HG03039 (cell line): ENCODE results near the gene SLC7A14.

ENCODE experiments used
- ATAC-seq: cut with Tn5 transposase; IDR thresholded peaks from one replicate; pipeline ENCODE4 v1.9.1; 2021; ENCODE audit warnings: mild to moderate bottlenecking, moderate library complexity; ENCODE audit not compliant: unreplicated experiment

The SLC7A14 gene

DNA sequence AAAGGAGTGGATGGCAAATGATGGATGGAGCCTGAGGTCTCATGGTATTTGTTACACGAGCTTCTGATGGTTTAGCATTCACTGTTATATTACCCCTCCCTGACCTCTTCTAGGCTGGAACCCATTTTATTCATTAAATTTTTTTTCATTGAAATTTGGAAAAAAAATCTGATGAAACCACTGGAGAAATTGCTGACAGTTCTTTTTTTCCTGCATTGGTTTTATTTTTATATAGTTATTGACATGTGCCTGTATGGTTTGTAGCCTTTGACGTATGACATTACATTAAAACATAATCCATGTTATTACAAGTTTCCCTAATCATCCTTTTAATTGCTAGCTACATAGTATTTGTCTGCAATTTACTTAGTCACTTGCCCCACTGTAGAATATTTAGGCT lies 85.4 kb downstream of the SLC7A14 start:
- ATAC-seq, result no peak

- ATAC-seq, result no peak
Measured at GRCh38 chr3:170499562-170500156, 86.2 kb downstream of the SLC7A14 start.

DNA sequence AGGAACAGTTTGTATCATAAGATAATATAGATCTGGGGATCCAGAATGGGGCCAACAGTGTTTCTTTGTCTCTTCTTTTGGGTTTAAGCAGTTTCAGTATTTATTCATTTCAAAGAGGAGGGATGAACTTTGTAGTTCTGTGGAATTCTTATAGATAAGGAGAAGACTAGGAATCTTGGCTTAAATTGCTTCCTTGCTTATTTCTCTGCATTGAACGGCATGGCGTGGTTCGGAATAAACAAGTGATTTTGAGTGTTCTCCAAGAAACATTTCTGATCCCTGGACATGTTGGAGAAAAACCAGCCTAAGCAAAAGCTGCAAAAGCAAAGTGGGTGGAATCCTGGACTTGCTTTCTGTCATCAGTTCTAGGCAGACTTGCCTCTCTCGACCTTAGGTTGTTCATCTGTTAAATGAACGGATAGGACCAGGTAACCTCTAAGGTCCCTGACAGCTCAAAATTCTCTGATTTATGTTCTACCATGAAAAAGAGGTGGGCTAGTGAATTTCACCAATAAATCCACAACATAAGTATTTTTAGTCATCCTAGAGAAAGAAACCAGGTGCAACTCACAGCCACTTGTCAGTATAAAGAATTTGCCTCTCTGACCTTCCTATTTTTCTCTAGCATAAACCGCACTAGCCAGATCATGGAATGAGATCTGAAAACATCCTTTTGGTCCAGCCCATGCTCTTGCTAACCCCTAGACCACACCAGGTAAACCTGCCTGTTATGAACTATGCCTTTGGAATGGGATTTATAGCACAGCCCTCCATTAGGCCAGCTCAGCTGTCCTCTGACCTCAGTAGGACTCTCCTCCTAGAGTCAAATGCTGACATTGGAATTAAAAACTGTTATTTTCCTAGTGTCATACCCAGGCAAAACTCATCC lies 88.4 kb downstream of the SLC7A14 start:
- ATAC-seq, result no peak

DNA sequence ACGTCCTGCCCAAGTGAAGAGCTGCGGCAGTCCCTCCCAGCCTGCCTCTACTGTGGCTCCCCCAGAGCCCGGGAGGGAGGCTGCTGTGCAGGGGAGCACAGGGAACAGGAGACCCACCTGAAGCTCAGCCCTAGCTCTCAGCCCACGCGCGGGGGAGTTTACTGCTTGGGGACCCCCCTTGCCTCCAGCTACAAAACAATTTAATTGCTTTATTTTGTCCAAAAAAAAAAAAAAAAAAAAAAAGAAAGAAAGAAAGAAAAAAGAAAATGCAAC lies 89.1 kb downstream of the SLC7A14 start:
- ATAC-seq, result no peak

DNA sequence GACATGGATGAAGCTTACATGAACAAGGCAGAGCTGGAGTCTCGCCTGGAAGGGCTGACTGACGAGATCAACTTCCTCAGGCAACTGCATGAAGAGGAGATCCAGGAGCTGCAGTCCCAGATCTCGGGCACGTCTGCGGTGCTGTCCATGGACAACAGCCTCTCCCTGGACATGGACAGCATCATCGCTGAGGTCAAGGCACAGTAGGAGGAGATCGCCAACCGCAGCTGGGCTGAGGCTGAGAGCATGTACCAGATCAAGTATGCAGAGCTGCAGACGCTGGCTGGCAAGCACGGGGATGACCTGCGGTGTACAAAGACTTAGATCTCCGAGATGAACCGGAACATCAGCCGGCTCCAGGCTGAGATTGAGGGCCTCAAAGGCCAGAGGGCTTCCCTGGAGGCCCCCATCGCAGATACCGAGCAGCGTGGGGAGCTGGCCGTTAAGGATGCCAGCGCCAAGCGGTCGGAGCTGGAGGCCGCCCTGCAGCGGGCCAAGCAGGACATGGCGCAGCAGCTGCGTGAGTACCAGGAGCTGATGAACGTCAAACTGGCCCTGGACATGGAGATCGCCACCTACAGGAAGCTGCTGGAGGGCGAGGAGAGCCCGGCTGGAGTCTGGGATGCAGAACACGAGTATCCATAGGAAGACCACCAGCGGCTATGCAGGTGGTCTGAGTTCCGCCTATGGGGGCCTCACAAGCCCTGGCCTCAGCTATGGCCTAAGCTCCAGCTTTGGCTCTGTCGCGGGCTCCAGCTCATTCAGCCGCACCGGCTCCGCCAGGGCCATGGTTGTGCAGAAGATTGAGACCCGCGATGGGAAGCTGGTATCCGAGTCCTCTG lies 89.6 kb downstream of the SLC7A14 start:
- no peak for ATAC-seq

DNA sequence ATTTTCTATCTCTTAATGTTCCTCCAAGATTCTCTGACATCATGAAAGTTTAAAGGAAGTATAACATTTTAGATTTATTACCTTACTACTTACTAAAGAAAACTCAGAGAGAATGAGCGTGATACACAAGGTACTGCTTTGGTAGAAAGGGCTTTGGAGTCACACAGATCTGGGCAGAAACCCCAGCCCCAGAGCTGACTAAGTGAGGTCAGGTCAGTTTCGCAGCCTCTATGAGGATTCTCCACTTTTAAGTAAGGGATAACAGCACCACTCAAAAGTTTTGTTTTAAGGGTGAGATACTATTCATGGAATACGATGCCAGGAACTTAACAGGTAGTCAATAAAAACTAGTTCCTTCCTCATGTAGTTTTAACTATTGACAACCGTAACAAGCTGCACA lies 91.1 kb downstream of the SLC7A14 start:
- ATAC-seq, result no peak

GRCh38 chr3:170493712-170494182 lies 92.1 kb downstream of the SLC7A14 start:
- ATAC-seq, result no peak

- ATAC-seq, result no peak
Measured at GRCh38 chr3:170491901-170492300, 94.0 kb downstream of the SLC7A14 start.

DNA sequence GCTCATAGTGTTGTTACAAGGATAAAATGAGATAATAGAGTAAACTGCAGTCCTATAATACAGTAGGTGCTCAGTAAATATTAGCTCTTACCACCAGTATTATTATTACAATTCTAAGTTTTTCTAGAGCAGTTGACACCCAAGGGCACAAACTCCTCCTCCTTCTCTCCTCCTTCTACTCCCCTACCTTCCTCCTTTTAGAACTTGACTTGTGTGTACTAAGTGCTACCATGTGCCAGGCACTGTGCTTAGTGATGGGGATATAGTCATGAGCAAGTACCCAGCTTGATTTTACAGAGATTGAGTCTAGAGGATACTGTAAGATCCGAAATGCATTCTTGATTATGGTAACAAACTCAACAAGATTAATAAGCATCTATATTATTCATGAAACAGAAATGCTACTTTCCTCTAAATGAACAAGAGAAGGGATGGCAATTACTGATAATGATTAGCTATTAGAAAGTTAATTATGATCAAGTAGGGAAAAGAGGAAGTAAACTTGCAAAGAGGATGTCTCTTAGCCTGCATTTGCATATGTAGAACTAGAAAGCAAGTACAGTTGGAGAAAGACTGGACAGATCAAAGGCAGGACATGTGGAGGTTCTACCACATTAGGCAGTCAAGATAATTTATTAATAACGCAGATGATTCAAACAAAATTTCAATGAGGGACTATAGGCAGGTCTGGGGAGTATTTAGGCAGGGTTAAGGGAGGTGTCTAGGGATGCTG lies 94.9 kb downstream of the SLC7A14 start:
- ATAC-seq, result no peak

DNA sequence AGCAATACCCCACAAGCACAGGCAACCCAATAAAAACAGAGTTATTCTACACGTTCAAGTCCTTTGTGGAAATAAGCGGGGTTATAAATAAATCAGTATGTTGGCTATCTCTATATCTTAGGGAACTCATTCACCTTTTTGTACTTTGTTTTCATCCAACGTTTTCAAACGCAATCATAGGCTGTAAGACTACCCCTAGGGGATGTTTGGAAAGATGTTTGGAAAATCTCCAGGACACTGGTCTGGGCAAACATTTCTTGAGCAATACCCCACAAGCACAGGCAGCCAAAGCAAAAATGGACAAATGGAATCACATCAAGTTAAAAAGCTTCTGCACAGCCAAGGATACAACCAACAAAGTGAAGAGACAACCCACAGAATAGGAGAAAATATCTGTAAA lies 97.1 kb downstream of the SLC7A14 start:
- no peak for ATAC-seq

GRCh38 chr3:170487031-170487430 lies 98.8 kb downstream of the SLC7A14 start:
- no peak for ATAC-seq

DNA sequence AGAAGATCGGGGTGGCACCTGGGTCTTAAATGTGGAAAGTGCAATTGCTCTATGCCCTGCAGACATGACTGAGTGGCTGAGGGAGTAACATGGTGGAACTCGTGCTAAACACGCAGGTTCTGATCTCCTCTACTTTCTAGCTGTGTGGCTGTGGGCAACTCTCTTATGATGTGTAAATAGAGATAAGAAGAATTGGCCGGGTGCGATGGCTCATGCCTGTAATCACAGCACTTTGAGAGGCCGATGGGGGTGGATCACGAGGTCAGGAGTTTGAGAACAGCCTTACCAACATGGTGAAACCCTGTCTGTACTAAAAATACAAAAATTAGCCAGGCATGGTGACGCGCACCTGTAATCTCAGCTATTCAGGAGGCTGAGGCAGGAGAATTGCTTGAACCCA lies 99.5 kb downstream of the SLC7A14 start:
- ATAC-seq, result no peak

DNA sequence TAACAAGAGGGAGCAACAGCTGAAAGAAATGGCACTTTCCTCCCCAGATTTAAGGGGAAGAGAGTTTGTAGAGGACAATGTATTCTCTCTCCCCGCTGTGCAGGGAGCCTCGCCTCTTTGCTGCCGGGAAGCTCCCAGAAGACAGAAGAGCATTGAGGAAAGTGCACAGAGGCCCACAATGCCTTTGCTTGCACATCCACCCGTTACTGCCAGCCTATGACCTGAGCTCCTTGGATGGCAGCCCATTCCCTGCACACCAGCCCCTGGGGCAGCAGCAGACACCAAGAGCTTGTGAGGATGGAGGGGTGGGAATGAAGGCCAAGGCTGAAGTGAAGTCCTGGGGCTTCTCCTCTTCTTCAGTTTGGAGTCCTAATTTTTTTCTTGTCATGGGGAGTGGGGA lies 100.2 kb downstream of the SLC7A14 start:
- ATAC-seq, result no peak

DNA sequence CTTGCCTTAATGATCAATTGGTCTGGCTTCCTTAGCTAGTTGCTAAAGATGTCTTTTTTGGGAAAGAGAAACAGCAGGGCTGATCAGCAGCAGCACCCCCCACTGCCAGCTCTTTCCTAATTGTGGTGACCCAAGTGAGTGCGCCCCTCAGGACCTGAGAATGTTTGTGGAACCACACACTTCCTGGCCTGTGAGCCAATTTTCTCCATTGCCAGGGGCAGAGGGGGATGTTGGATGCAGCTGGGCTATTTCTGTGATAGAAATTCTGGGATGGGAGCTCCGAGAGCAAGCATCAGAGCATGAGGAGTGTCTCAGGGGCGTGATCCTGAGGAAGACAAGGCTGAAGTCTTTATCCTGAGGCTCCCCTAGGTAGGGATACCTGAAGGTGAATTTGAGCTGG lies 100.6 kb downstream of the SLC7A14 start:
- no peak for ATAC-seq

- no peak for ATAC-seq
Measured at GRCh38 chr3:170484869-170485268, 101.0 kb downstream of the SLC7A14 start.

DNA sequence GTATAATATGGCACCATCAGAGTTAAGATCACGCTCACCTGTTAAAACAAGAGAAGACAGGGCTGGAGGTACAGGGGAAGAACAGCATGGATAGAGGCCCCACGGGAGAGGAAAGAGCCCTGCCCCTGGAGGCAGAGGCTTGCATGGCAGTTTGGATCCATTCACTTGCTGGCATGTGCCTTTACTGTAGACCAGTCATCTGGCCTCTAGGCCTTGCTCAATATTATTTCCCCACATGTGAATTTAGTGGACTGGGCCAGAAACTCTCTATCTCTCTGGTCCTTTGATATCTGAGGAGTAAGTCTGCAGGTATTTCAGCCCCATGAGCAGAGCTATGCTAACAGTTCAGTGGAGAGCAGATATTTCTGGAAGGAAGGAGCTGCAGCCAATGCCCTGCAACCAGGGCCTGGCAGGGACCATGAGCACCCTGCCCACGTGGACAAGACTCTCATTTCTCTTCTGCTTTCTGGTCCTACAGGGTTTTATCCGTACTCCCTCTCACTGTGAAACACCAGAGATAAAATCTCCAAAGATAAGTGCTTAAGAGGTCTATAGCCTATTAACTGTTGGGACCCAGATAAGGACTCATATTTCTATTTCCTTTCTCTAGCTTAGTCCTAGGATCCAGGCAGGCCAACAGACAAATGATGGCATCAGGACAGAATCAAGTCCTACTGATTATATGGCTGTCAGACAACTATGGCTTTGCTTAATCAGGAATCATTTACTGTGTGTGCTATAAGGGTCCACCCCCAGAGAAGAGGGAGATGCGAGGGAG lies 102.2 kb downstream of the SLC7A14 start:
- ATAC-seq, result no peak

GRCh38 chr3:170482199-170482598 lies 103.7 kb downstream of the SLC7A14 start:
- ATAC-seq, result no peak

GRCh38 chr3:170480111-170480510 lies 105.8 kb downstream of the SLC7A14 start:
- no peak for ATAC-seq

DNA sequence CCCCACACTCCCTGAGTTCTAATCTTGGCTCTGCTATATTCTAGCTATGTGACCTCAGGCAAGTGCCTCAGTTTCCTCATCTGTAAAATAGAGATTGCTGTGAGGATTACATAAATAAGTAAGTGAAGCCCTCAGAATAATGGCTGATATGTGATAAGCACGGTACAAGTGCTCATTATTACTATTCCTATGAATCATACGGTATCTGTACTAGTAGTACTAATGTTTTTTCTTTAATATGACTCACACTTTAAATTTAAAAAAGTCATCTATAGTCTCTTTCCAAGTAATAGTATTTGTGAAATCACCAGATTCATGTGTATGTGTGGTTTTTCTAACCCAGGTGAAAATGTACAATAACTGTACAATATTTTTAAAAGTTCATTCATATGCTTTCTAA lies 108.5 kb downstream of the SLC7A14 start:
- no peak for ATAC-seq

- no peak for ATAC-seq
Measured at GRCh38 chr3:170476291-170476690, 109.6 kb downstream of the SLC7A14 start.
